K562 (cell line): ENCODE data around the gene TMTC3. TPM values are rescaled to one million over a fixed set of nuclear protein-coding genes. Genes with fewer than 3 reads are reported as not detected.
A peak's percentile ranks its signal among the peaks of the same experiment; 100 is the strongest.

Source experiments
- ARID2 ChIP-seq: fragments of 450-650 bp; IDR thresholded peaks from 2 replicates; pipeline ENCODE4 v1.6.1; 2017; ENCODE audit warnings: antibody characterized with exemption, mild to moderate bottlenecking
- ATF4 ChIP-seq: fragments of 450-650 bp; formaldehyde crosslinking; IDR thresholded peaks from 2 replicates; pipeline ENCODE4 v1.4.0; 2022; ENCODE audit warnings: mild to moderate bottlenecking, moderate library complexity
- ESRRA ChIP-seq: fragments of 450-650 bp; IDR thresholded peaks from 2 replicates; pipeline ENCODE4 v1.6.1; 2014; ENCODE audit warnings: low read depth, mild to moderate bottlenecking, moderate library complexity, borderline replicate concordance
- FOS ChIP-seq: IDR thresholded peaks from 3 replicates; pipeline ENCODE4 v1.6.1; 2011; ENCODE audit not compliant: insufficient read length; ENCODE audit errors: extremely low read depth
- GABPB1 ChIP-seq: sonication (generic); formaldehyde crosslinking; IDR thresholded peaks from 2 replicates; pipeline ENCODE4 v1.8.0; 2022; ENCODE audit warnings: mild to moderate bottlenecking, missing genetic modification reagents
- GTF2E2 ChIP-seq: fragments of 200-800 bp; sonication (Bioruptor generic); IDR thresholded peaks from 2 replicates; pipeline ENCODE4 v1.6.1; 2016; ENCODE audit warnings: missing genetic modification characterization, missing compliant biosample characterization
- HNRNPLL ChIP-seq: fragments of 200-400 bp; formaldehyde crosslinking; IDR thresholded peaks from 2 replicates; pipeline ENCODE4 v1.6.1; 2017; ENCODE audit warnings: low read length, low read depth, mild to moderate bottlenecking; ENCODE audit not compliant: poor library complexity, severe bottlenecking
- PPARD ChIP-seq: fragments of 250-450 bp; sonication (Bioruptor Pico); IDR thresholded peaks from 2 replicates; pipeline ENCODE4 v1.8.0; 2022; ENCODE audit warnings: inconsistent platforms, mild to moderate bottlenecking, moderate library complexity
- SRF ChIP-seq, 2 experiments: fragments of 250-450, 450-650 bp in 1 of 2; sonication (Bioruptor Pico) in 1 of 2; sonication (generic) in 1 of 2; formaldehyde crosslinking; IDR thresholded peaks; 2 replicates each; pipeline versions ENCODE4 v1.5.0 to v1.5.1; 2020 to 2022; ENCODE audit warnings: mild to moderate bottlenecking in 1 of 2, missing genetic modification reagents in 1 of 2
- U2AF1 ChIP-seq: fragments of 200-400 bp; formaldehyde crosslinking; optimal IDR thresholded peaks from 2 replicates; pipeline ENCODE3; 2017; ENCODE audit warnings: mild to moderate bottlenecking, low read depth, low read length, moderate library complexity
- ZBTB49 ChIP-seq: sonication (generic); formaldehyde crosslinking; IDR thresholded peaks from 2 replicates; pipeline ENCODE4 v1.8.0; 2022; ENCODE audit warnings: missing genetic modification reagents, mild to moderate bottlenecking, borderline replicate concordance
- ZMIZ1 ChIP-seq, 2 experiments: fragments of 150-350 bp in 1 of 2; IDR thresholded peaks; 2 replicates each; pipeline ENCODE4 v1.6.1; 2012 to 2016; ENCODE audit warnings: low read depth in 2 of 2, low read length in 2 of 2, mild to moderate bottlenecking in 1 of 2, moderate library complexity in 1 of 2
- ZNF24 ChIP-seq: fragments of 450-650 bp; IDR thresholded peaks from 2 replicates; pipeline ENCODE4 v1.6.1; 2016
- ZNF3 ChIP-seq: fragments of 250-450 bp; sonication (Bioruptor Pico); IDR thresholded peaks from 2 replicates; pipeline ENCODE4 v1.5.0; 2021; ENCODE audit warnings: mild to moderate bottlenecking, moderate library complexity
- ZNF696 ChIP-seq: fragments of 250-450 bp; sonication (Bioruptor Pico); conservative IDR thresholded peaks from 2 replicates; pipeline ENCODE4 v1.4.0; 2020; ENCODE audit warnings: mild to moderate bottlenecking, moderate library complexity
- ZSCAN32 ChIP-seq: fragments of 450-650 bp; formaldehyde crosslinking; IDR thresholded peaks from 2 replicates; pipeline ENCODE4 v1.4.0; 2020; ENCODE audit warnings: mild to moderate bottlenecking, moderate library complexity
- polyA plus RNA-seq, 8 experiments: library from polyadenylated mRNA; depleted of rRNA in 4 of 8; stranded (reverse) in 5 of 8; unstranded in 3 of 8; fragments of >200 nt; fragmentation: Nextera tagmentation in 2 of 8; fragmentation: Illumina TruSeq in 1 of 8; extraction: Ambion mirVana in 2 of 8; extraction: Trizol in 1 of 8; gene quantifications; 2 replicates each; pipeline versions ENCODE4 v1.2.1 to v1.2.3, GENCODE V29; 2011 to 2014; ENCODE audit warnings: inconsistent platforms in 1 of 8, missing spikeins in 1 of 8
- total RNA-seq, 7 experiments: library from RNA; depleted of rRNA in 6 of 7; stranded (reverse); fragments of >200 nt in 6 of 7; fragmentation: Illumina TruSeq in 2 of 7; extraction: Trizol in 2 of 7; gene quantifications; 2 replicates each; pipeline versions ENCODE4 v1.2.1 to v1.2.3, GENCODE V29; 2011 to 2021; ENCODE audit warnings: low replicate concordance in 1 of 7
- TF ChIP-seq, protein P1 (sequence below): sonication (generic); formaldehyde crosslinking; IDR thresholded peaks from 2 replicates; pipeline ENCODE4 v1.8.0; 2022; ENCODE audit warnings: mild to moderate bottlenecking, missing genetic modification reagents

Gene TMTC3
- total and polyA plus RNA-seq, 9 of the 15 experiments (the other 6 are each of a cell fraction or from before 2014, with no cell fraction given), result 1.9 to 9.8 (median 4.7) TPM

- TF ChIP-seq ZMIZ1 (IDR thresholded peaks at IDR 0.05; ENCODE audit: low read depth in 2 of 2, low read length in 2 of 2) (peak in 1 of 2 experiments; percentile 72; a peak in 1 of 4 replicates), ARID2 (no peak), ZBTB49 (CRISPR knock-in tag) (no peak), PPARD (CRISPR knock-in tag) (no peak), U2AF1 (no peak), ZNF696 (CRISPR knock-in tag) (no peak), FOS (peak; percentile 24), ZSCAN32 (CRISPR knock-in tag) (no peak), ZNF24 (0 out of 2 replicates have a peak, but pooled peaks have one; percentile 84), GABPB1 (CRISPR knock-in tag) (peak; percentile 81), SRF (CRISPR knock-in tag; IDR thresholded peaks at IDR 0.05) (0 out of 4 replicates have a peak, but pooled peaks of 1 of the 2 experiments have one; percentile 55), ESRRA (no peak; the same call in 1 of the 2 replicates), HNRNPLL (peak; percentile 47), GTF2E2 (tag) (no peak), ATF4 (CRISPR knock-in tag) (peak; percentile 64; the same call in 1 of the 2 replicates), ZNF3 (no peak)
- TF ChIP-seq, protein P1, sequence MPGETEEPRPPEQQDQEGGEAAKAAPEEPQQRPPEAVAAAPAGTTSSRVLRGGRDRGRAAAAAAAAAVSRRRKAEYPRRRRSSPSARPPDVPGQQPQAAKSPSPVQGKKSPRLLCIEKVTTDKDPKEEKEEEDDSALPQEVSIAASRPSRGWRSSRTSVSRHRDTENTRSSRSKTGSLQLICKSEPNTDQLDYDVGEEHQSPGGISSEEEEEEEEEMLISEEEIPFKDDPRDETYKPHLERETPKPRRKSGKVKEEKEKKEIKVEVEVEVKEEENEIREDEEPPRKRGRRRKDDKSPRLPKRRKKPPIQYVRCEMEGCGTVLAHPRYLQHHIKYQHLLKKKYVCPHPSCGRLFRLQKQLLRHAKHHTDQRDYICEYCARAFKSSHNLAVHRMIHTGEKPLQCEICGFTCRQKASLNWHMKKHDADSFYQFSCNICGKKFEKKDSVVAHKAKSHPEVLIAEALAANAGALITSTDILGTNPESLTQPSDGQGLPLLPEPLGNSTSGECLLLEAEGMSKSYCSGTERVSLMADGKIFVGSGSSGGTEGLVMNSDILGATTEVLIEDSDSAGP (CRISPR knock-in tag), result no peak
These were observed at the start of gene TMTC3, which contains the start of gene CEP290 (continued) for GRCh38 chr12:88141774-88142609.
